Panc1 (cell line): ENCODE data around the gene MALAT1. TPM values are rescaled to one million over a fixed set of nuclear protein-coding genes. Genes with fewer than 3 reads are reported as not detected.

ENCODE experiments used
- ATAC-seq: fragments of 200-7000 bp; cut with Tn5 transposase; 2 replicates; pipeline ENCODE4 v1.9.1; 2020; ENCODE audit warnings: mild to moderate bottlenecking, moderate library complexity
- BruUV-seq: library from RNA; stranded (reverse); fragments of 400-500 nt; replicated peaks from 2 replicates; lab custom pipeline; 2021; lab: Mats Ljungman, UMichigan
- CTCF ChIA-PET: fragments of 300-600 bp; sonication (Branson Sonifier 250); formaldehyde crosslinking; loops from one replicate; lab custom pipeline; 2022; ENCODE audit warnings: antibody characterized with exemption; lab: Charles Lee
- POLR2A ChIA-PET: fragments of 300-600 bp; sonication (Branson Sonifier 250); formaldehyde crosslinking; loops from one replicate; lab custom pipeline; 2022; ENCODE audit warnings: antibody characterized with exemption; lab: Charles Lee
- DNase-seq: peaks from one replicate; pipeline ENCODE4 v3.0.0-alpha.2; 2010; ENCODE audit warnings: low read depth, low spot score
- H3K27ac ChIP-seq: 2 replicates; pipeline ENCODE4 v1.5.1; 2011; ENCODE audit warnings: mild to moderate bottlenecking, low read length, inconsistent platforms
- H3K27me3 ChIP-seq: fragments of 200-500 bp; sonication (Bioruptor generic); 2 replicates; pipeline ENCODE4 v1.6.0; 2014; ENCODE audit warnings: low read length, inconsistent platforms; ENCODE audit not compliant: control insufficient read depth, insufficient read depth
- H3K36me3 ChIP-seq: fragments of 200-500 bp; sonication (Bioruptor generic); 2 replicates; pipeline ENCODE4 v1.5.1; 2014; ENCODE audit warnings: inconsistent platforms, mild to moderate bottlenecking, low read length, moderate library complexity; ENCODE audit not compliant: control insufficient read depth, insufficient read depth
- H3K4me1 ChIP-seq: 2 replicates; pipeline ENCODE4 v1.5.1; 2011; ENCODE audit warnings: inconsistent platforms, mild to moderate bottlenecking, low read length, moderate library complexity; ENCODE audit not compliant: control insufficient read depth, insufficient read depth
- H3K4me3 ChIP-seq, 2 experiments: 2 replicates each; pipeline ENCODE4 v1.5.1; 2011 to 2012; ENCODE audit warnings: low read depth in 2 of 2, low read length in 2 of 2, mild to moderate bottlenecking in 2 of 2, inconsistent platforms in 1 of 2, moderate library complexity in 1 of 2
- H3K9me3 ChIP-seq: fragments of 200-500 bp; sonication (Bioruptor generic); 2 replicates; pipeline ENCODE4 v1.5.1; 2014; ENCODE audit warnings: low read depth, mild to moderate bottlenecking, inconsistent platforms, low read length, moderate library complexity; ENCODE audit not compliant: control insufficient read depth, insufficient read depth
- POLR2AphosphoS5 ChIP-seq: IDR thresholded peaks from 2 replicates; pipeline ENCODE4 v1.6.1; 2012; ENCODE audit warnings: mild to moderate bottlenecking, low read depth, low read length, moderate library complexity
- SIN3A ChIP-seq: IDR thresholded peaks from 2 replicates; pipeline ENCODE4 v1.6.1; 2012; ENCODE audit warnings: low read depth, mild to moderate bottlenecking, low read length, moderate library complexity, borderline replicate concordance; ENCODE audit not compliant: insufficient read depth
- TCF7L2 ChIP-seq: IDR thresholded peaks from 2 replicates; pipeline ENCODE4 v1.6.1; 2011; ENCODE audit warnings: mild to moderate bottlenecking, low read depth, low read length, inconsistent platforms
- in situ Hi-C: cut with HindIII; loops from 2 replicates; pipeline ENCODE4 v1.10.0; 2016; ENCODE audit warnings: low sequenced_read_pairs, low pct_unique_long_range_greater_than_20kb
- intact Hi-C: fragments of 100-400 bp; cut with micrococcal nuclease; formaldehyde crosslinking; loops from one replicate; pipeline ENCODE4 v1.10.0; 2022; ENCODE audit not compliant: unreplicated experiment
- total RNA-seq: library from RNA; stranded (reverse); gene quantifications from one replicate; pipeline ENCODE4 v1.2.1, GENCODE V29; 2021; ENCODE audit not compliant: unreplicated experiment
- TF ChIP-seq, protein P1 (sequence below): fragments of 450-650 bp; IDR thresholded peaks from 2 replicates; pipeline ENCODE4 v1.5.1; 2017; ENCODE audit warnings: mild to moderate bottlenecking
- TF ChIP-seq, protein P2 (sequence below), 2 experiments: IDR thresholded peaks; 2 replicates each; pipeline ENCODE4 v1.6.1; 2011 to 2012; ENCODE audit warnings: low read depth in 2 of 2, control low read depth in 1 of 2, low read length in 1 of 2, mild to moderate bottlenecking in 1 of 2, moderate library complexity in 1 of 2; ENCODE audit not compliant: insufficient read depth in 1 of 2

Gene MALAT1
- total RNA-seq, 1 experiment from 2014 or later, result 13,645 TPM

DNA sequence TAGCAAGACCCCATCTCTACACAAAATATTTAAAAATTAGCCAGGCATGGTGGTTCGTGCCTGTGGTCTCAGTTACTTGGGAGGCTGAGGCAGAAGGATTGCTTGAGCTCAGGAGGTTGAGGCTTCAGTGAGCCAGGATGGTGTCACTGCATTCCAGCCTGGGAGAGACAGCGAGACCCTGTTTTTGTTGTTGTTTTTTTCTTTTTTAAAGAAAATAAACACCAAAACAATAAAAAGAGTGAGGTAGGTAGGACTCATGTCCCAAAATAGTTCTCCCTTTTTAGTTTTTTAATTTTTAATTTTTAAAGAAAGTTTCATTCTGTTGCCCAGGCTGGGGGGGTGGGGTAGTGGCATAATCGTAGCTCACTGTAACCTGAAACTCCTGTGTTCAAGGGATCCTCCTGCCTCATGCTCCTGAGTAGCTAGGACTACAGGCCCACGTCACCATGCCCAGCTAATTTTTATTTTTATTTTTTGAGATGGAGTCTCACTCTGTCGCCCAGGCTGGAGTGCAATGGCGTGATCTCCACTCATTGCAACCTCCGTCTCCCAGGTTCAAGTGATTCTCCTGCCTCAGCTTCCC, 25.5 kb upstream of the MALAT1 start:
- ATAC-seq, result no peak
- TF ChIP-seq, protein P1, sequence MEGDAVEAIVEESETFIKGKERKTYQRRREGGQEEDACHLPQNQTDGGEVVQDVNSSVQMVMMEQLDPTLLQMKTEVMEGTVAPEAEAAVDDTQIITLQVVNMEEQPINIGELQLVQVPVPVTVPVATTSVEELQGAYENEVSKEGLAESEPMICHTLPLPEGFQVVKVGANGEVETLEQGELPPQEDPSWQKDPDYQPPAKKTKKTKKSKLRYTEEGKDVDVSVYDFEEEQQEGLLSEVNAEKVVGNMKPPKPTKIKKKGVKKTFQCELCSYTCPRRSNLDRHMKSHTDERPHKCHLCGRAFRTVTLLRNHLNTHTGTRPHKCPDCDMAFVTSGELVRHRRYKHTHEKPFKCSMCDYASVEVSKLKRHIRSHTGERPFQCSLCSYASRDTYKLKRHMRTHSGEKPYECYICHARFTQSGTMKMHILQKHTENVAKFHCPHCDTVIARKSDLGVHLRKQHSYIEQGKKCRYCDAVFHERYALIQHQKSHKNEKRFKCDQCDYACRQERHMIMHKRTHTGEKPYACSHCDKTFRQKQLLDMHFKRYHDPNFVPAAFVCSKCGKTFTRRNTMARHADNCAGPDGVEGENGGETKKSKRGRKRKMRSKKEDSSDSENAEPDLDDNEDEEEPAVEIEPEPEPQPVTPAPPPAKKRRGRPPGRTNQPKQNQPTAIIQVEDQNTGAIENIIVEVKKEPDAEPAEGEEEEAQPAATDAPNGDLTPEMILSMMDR, result no peak
- no peak for TF ChIP-seq SIN3A
- TF ChIP-seq, protein P2, sequence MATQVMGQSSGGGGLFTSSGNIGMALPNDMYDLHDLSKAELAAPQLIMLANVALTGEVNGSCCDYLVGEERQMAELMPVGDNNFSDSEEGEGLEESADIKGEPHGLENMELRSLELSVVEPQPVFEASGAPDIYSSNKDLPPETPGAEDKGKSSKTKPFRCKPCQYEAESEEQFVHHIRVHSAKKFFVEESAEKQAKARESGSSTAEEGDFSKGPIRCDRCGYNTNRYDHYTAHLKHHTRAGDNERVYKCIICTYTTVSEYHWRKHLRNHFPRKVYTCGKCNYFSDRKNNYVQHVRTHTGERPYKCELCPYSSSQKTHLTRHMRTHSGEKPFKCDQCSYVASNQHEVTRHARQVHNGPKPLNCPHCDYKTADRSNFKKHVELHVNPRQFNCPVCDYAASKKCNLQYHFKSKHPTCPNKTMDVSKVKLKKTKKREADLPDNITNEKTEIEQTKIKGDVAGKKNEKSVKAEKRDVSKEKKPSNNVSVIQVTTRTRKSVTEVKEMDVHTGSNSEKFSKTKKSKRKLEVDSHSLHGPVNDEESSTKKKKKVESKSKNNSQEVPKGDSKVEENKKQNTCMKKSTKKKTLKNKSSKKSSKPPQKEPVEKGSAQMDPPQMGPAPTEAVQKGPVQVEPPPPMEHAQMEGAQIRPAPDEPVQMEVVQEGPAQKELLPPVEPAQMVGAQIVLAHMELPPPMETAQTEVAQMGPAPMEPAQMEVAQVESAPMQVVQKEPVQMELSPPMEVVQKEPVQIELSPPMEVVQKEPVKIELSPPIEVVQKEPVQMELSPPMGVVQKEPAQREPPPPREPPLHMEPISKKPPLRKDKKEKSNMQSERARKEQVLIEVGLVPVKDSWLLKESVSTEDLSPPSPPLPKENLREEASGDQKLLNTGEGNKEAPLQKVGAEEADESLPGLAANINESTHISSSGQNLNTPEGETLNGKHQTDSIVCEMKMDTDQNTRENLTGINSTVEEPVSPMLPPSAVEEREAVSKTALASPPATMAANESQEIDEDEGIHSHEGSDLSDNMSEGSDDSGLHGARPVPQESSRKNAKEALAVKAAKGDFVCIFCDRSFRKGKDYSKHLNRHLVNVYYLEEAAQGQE (IDR thresholded peaks at IDR 0.05; ENCODE audit: insufficient read depth in 1 of 2, low read depth in 2 of 2, low read length in 1 of 2), result no peak
- no peak for TF ChIP-seq TCF7L2
- 0 out of 2 replicates have a peak, but pooled peaks have one; percentile 27 for TF ChIP-seq POLR2AphosphoS5
- Histone ChIP-seq H3K4me1 (peaks cover 67% of the 10 kb centered on the region), H3K27ac (peak overlapping the region; percentile 100), H3K9me3 (no peaks in the 10 kb centered on the region), H3K36me3 (no peaks in the 10 kb centered on the region), H3K27me3 (no peaks in the 10 kb centered on the region), H3K4me3 (no peak overlapping the region)
- DNase-seq, result no peak
- CTCF ChIA-PET, result interaction anchor here (0.7 kb wide), 1 partner anchor 11 kb away, joined by 4 read pairs; no protein-coding TSS in a partner anchor
- BruUV-seq, result no TSS peak
- intact Hi-C loops, result loop anchor here (5.0 kb wide), 1 partner anchor 34 kb away; no protein-coding TSS in a partner anchor
- POLR2A ChIA-PET, result interaction anchor here (0.6 to 14.1 kb wide), 4 partner anchors 18 to 50 kb away, joined by 3 to 818 read pairs (median 4); partner anchors contain the start of genes MALAT1 and NEAT1
- in situ Hi-C loops, result no loop called here

DNA sequence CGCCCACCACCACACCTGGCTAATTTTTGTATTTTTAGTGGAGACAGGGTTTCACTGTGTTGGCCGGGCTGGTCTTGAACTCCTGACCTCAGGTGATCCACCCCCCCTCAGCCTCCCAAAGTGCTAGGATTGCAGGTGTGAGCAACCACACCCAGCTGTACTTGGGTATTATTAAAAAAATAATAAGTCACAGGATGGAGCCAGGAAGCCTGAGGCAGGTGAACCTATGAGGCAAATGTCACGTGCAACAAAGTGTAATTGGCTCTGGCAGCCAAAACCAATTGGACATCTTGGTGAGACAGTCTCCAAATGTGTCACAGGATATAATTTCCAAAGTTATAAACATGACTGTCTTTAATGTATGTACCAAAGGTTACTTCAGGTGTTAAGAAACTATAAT, 24.0 kb upstream of the MALAT1 start:
- no peaks in the 10 kb centered on the region for H3K36me3 ChIP-seq
- no TSS peak for BruUV-seq
- no peaks in the 10 kb centered on the region for H3K27me3 ChIP-seq
- no peak for DNase-seq
- H3K4me1 ChIP-seq, result peaks cover 77% of the 10 kb centered on the region
- H3K9me3 ChIP-seq, result no peaks in the 10 kb centered on the region
- intact Hi-C loops, result loop anchor here (5.0 kb wide), 1 partner anchor 32 kb away; no protein-coding TSS in a partner anchor
- peak overlapping the region; percentile 100 for H3K27ac ChIP-seq
- in situ Hi-C loops, result no loop called here
- ChIA-PET CTCF (no interaction called here), POLR2A (interaction anchor here (0.5 to 14.1 kb wide), 2 partner anchors 10 to 28 kb away, joined by 5 to 818 read pairs; partner anchors contain the start of gene MALAT1)
- no peak overlapping the region for H3K4me3 ChIP-seq
- TF ChIP-seq SIN3A (no peak), POLR2AphosphoS5 (no peak), TCF7L2 (no peak)
- TF ChIP-seq, protein P1, result no peak
- TF ChIP-seq, protein P2 (IDR thresholded peaks at IDR 0.05; ENCODE audit: insufficient read depth in 1 of 2, low read depth in 2 of 2, low read length in 1 of 2), result no peak
- no peak for ATAC-seq
